Endometrium (tissue), 2 donors: ENCODE results near the gene HEY2.
A peak's percentile ranks its signal among the peaks of the same experiment; 100 is the strongest.
"Not testable (repeated sequence)": the region's sequence is repeated elsewhere in the genome, so short reads cannot be mapped to it uniquely, and the experiment has no call there.

Source experiments
- FAIRE-seq: peaks from 2 replicates; lab custom pipeline; 2012; peaks lifted over from hg19 to GRCh38; lab: Jason Lieb, UNC
- donor health status: control.
- donor health status: control.

Gene HEY2

DNA sequence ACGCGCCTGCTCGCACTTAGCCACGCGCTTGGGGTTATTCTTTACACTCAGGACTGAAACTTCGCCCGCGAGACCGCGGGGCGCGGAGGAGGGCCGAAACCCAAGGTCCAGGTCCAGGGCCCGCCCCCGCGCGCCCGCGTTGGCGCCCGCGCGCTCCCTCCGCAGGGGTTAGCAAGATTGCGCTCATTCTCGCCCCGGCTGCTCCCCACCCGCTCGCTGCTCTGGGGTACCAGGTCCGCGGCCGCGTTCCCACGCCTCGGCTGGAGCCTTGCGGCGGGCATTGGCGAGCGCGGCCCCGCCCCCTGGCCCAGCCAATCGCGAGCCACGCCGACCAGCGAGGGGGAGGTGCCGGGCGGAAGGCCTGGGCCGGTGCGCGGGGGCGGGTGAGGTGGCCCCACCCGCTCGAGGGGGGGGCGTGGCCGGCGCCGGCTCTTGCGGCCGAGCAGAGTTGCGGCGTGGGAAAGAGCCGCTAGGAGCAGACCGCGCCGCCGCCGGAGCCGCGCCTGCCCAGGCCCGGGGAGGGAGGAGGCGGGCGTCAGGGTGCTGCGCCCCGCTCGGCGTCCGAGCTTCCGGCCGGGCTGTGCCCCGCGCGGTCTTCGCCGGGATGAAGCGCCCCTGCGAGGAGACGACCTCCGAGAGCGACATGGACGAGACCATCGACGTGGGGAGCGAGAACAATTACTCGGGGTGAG is at the start of gene HEY2:
Gene HEY2 (plus strand): TSS at position 460 of the 692 bp plus-strand sequence. CDS start 145 bp downstream, at position 605.
- FAIRE-seq: no peak

DNA sequence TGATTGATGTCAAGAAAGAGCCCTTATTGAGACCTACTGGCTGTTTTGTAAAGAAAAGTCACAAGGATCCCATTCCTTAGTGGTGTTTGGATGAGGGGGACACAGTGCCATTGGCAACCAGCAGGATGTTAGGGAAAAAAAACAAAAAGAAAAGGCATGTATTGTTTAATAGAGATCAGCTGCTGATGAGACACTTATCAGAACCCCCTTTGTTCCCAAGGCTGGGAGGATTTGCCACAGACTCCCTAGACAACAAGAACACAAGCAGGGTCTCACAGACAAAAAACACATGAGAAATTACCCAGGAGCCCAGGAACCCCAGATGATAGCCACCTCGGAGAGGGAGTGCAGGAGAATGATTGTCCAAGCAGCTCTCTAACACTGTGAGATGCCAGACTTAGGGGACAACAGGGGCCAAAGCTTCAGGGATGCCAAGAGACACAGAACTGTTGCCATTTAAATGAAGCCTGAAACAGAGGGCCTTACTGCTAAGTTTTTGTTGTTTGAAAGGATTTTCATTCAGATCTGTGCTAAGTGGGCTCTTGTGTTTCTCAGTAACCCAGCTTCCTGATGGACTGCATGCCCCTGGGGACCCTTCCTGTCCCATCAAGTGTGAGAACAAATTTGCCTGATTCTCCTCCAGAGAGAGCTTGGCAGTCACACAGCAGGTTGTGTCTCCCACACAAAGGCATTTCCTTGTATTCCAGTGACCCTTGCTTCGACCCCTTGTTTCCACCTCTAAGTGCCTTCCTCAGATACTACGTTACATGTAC is 48.7 kb upstream of the HEY2 start:
- FAIRE-seq: no peak

DNA sequence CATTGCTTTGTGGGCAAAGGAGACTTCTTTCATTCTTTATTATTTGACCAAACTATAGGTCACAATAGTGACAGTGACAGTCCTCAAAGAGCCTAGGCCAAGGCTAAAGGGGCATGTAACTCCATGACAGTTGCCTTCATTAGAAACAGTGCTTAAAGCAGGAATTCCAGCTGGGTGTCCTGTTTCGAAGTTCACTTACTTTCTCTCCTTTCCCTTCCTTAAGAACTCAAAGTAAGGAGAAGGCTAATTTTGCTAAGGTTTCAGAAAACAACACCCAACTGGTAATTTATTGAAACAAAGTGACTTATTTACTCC is 48.1 kb upstream of the HEY2 start:
- FAIRE-seq: no peak

DNA sequence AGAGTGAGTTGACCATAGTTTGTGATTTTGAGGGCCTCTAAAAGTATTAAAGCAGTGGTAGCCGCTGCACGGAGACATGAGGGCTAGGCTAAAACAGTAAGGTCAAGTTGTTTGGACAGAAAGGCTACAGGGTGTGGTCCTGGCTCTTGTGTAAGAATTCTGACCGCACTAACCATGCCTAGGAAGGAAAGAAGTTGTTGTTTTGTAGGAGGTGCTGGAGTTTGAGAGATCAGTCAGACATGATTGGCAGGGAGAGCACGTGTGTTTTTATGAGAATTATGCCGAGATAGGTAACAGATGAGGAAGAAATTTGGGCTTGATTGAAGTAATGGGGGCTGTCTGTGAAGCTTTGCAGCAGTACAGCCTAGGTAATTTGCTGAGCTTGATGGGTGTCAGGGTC is 45.5 kb upstream of the HEY2 start:
- not testable (repeated sequence) for FAIRE-seq

DNA sequence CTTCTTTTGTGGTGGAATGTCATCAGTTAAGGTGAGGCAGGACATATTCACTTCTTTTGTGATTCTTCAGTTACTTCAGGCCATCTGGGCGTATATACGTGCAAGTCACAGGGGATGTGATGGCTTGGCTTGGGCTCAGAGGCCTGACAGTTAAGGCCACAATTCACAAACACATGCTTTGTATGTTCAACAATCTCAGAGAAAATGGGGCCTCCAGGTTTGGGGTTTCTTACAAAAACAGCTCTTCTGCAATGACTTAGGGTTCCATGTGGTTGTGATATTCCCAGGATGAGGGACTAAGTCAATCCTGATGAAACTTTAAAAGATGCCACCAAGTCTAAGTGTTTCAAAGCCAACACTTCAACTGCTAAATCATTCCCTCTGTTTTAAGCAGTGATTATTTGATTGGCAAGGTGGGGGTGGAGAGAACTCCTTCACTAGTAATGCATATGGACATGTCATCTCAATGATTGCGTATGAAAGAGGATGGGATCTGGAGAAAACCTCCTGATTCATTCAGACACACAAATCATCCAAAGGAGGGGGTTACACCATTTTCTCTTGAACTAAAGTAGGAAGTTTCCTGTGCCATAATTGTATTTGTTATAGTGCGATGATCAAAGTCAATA is 41.7 kb upstream of the HEY2 start:
- no peak for FAIRE-seq

DNA sequence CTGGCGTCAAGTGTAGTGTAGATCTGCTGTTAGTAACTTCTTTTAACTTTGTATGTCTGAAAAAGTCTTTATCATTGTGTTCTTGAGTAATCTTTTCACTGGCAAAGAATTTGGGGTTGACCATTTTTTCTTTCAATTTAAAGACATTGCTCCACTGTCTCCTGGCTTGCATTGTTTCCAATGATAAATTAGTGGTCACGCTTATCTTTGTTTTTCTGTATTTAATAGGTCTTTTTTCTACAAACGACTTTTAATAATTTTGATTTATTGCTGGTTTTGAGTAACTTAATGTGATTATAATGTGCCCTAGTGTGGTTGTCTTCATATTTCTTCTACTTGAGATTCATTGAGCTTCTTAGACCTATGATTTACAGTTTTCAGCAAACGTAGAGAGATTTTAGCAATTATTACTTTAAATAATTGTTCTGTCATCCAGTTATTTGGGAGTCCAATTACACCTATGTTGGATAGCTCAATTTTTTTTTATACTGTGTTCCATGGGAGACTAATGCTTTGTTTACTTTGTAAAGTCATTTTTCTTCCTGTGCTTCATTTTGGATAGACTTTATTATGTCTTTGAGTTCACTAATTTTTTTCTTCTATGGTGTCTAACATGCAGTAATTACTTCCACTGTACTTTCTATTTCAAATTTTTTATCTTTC is 38.3 kb upstream of the HEY2 start:
- FAIRE-seq: no peak

DNA sequence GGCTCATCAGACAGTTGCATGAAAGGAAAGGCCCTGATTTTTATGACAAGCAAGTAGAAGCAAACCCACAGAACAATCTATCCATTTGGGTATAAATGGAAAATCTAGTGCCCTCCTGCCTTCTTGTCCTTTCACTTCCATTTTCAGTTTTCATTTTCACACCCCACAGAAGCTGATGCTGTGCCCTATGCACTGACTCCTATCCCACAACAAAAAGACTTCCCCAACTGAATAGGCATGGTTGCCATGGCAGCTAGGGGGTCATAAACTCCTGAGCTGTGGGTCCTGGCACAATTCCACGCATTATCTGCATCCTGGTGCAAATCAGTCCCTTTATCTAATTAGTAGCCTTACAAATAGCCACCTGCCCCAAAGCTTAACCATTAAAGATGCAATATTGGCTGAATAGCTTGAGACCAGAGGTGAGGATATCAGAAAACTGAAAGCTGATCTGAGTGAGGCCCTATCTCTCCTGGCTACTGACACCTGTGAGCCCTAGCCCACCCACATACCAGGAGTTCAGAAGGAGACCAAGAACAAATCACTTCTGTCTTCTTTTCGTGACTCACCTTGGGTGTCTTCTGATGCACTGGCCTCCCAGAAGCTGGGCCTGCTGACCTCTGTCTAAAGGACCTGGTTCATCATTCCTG is 34.9 kb upstream of the HEY2 start:
- no peak for FAIRE-seq

DNA sequence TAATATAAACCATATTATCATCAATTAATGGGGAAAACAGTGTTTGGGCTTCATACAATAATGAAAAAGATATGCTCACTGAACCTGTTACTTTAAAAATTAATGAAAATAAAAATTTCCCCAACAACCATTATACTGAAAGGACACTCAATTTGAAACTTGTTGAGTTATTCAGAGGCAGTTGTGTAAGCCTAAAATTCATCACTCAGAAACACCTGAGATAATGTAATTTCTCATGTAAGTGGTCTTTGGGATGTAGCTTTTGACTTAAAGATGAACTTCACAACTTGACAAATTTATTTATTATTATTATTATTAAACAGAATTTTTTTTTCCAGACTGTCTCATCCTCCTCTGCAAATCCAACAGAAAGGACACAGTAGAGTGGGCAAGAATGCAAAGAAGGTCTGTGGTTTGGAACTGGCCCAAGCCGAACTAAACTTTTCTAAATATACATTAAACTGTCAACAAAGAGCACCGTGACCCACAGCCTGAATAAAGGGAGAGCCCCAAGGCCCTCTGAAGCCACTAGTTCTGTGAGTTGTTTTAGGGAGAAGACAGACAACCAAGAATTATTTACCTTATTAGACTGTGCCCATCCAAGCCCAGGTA is 32.2 kb upstream of the HEY2 start:
- peak; percentile 8 for FAIRE-seq

DNA sequence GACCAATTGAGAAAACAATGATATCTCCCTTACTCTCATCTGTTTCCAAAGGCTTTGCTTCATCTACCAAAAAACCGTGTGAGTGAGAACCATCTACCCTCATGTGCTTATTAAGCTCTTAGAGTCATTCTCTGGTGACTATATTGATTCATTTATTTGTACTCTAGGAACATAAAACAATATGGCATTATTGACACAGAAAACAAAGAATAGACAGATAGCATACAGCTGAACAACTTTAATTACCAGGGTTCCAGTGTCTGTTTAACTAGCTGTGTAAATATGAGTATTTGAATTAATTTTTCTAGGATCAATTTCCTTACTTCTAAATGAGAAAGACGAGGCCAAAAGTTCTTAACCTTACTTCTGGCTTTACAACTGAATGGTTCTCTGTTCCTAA is 31.3 kb upstream of the HEY2 start:
- FAIRE-seq: no peak

DNA sequence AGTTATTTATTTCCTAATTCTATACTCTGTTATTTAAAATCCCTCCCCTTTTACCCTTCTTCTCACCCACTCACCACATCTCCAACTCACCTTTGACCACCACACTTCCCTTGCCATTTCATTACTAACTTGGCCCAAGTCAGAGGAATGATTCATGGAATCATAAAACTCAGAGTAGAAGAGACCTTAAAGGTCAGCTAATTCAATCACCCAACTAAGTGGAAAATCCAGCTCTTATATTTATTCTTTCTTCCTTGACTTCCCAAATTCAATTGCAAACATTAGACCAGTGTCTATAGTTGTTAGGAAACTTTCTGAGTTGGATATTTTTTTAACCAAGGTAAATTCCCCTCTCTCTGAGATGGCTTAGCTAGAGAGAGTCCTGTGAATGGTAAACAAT is 26.5 kb upstream of the HEY2 start:
- no peak for FAIRE-seq

DNA sequence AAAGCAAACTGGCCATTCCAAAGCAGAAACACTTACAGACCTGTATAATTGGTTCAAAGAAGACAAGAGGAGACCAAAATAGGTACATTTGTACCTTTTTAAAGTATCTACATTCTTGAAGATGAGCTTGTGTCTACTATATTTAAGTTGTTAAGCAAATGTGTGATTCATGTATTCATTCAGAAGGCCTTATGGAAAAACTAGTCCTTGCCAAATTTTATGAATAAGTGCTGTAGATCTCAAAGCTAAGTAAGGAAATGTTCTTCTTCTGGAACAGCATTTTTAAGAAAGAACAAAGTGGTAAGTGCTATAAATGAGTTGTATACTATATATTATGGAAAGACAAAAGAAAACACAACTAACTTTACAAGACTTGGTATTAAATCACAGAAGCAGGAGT is 22.2 kb upstream of the HEY2 start:
- no peak for FAIRE-seq

DNA sequence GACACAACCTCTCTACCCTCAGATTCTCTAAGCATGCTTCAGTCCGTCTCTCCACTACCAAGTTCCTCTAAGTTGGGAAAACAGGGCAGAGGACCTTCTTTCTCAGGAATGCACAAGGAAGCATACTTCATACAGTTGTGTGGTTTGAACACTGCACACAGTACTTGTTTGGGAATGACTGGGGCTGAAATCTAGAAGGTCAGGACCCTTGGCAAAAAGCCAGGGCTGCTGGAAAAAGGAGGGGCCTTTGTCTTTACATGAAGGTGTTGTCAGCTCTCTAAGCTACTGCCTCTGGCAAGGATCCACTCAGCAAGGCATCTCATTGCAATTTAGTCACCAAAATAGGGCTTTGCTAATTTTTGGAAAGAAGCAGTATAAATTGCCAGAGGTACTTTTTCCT is 20.7 kb upstream of the HEY2 start:
- no peak for FAIRE-seq

DNA sequence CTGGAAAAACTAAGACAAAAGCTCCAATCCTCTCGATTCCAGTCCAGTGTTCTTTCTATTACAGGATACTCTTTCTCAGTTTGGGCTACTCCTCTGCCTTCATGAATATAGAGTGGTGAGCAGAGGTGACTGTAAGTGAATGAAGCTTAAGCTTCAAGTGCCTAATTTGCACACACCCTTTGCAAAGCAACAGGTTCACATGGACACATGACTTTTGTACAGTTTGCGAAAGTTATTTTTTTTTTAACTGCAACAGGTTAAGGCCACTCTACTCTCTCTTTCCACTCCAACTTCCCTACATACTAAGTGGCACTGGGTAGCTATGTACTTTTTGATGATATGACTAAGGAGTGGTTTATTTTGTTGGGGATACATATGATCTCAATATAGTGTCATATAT is 19.4 kb upstream of the HEY2 start:
- no peak for FAIRE-seq

DNA sequence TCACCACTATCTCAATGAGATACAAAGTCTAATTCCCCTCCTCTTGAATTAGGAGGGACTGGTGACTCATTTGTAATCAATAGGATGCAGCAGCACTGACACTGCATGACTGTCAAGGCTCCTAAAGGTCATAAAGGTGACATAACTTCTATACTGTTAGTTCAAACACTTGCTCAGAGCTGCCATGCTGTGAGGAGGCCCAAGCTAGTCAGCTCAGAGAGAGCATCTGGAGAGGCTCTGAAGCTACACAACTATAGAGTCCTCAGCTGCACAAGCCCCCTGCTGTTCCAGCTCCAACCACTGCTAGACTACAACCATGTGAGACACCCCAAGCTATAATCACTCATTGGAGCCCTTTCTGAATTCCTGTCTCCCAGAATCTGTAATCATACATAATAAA is 17.0 kb upstream of the HEY2 start:
- FAIRE-seq: no peak

DNA sequence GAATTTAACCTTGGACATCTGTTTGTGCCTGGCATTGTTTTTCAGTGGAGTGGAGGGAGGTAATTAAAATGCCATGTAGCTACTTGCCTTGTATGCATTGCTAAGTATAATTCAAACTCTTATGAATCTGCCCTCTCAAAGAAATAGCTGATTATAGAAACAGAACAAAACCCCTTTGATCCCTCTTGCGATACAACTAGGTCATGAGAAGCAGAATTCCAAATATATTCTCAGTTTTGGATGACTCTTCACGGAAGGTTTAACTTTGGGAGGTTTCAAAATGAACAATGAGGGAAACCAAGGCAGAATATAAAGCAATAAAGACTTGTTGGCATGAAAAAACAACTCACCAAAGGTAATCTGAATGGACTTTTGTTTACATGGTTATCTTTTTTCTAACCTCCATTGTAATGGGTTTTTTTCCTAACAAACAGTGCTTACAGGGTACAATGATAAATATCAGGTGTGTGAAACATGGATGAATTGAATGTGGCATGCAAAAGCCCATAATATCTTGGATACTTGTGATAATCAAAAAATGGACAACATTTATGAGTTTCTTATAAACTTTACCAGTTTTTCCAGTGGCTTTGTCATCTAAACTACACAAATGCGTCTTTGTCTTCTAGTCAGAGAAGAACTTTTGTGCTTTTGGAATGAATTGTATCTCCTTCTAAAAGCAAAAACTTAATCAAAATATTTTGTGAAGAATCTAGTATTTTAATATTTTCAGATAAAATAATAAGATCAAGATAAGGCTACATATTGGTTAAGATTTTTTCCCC is 15.7 kb upstream of the HEY2 start:
- FAIRE-seq: no peak

DNA sequence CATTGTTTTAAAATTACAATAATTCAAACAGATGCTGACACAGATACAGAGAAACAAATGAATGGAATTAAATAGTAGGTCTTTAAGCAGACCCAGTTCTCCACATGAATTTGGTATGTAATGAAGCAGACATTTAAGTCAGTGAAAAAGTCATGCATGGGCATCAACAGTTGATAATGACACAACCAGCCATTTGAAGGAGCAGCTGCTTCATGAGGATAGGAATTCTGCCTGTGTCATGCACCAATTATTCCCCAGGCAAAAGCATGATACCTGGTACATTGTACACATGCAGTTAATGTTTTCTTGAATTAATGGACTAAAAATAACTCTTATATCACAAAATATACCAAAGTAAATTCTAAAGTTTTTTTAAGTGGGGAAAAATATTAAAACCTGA is 11.2 kb upstream of the HEY2 start:
- no peak for FAIRE-seq

DNA sequence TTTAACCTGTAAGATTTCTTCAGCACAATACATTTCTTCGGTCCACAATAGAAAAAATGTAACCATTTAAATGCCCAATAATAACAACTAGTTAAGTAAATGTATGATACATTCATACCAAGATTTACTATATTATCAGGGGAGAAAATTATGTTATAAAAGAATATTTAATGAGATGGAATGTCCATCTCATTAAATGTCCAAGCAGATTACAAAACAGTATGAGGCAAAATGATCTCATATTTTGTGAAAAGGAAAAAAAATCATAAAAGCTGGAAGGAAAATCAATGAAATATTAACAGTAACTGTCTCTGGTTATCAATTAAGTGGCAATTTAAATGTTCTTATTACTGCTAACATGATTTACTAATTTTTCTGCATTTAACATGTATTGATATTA is 10.1 kb upstream of the HEY2 start:
- FAIRE-seq: no peak

DNA sequence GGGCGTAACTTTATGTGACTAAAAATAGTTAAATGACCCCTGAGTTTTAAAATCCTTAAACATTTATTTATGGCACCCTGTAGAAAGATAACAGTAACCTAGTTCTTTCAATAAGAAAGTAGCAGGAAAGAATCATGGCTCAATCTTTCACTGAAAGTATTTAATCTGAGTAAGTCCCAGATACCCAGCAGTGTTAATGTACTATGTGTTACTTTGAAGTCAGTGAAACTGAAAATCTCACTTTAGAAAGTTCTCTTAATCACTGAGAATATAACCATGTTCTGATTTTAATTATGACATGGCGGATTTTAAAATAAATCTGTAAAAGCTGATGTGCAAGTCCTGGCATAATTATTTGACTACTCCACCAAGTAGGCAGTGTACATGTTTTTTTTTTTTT is 8.1 kb upstream of the HEY2 start:
- FAIRE-seq: no peak

DNA sequence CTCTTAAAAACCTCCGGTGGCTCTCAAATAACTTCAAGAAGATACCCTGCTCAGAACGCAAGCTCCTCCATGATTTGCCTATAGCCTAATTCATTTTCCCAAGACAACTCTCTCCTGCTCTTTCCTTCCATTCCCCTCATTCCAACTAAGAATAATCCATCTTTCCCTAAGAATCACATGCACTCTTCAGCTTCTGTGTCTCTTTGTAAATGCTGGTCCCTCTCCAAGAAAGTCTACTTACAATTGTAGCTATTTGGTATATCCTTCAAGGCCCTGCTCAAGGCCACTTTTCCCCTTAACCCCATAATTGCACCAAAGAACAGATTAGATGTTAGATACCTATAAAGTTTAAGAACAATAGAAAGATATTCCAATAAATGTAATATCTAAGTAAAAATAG is 7.4 kb upstream of the HEY2 start:
- FAIRE-seq: no peak

DNA sequence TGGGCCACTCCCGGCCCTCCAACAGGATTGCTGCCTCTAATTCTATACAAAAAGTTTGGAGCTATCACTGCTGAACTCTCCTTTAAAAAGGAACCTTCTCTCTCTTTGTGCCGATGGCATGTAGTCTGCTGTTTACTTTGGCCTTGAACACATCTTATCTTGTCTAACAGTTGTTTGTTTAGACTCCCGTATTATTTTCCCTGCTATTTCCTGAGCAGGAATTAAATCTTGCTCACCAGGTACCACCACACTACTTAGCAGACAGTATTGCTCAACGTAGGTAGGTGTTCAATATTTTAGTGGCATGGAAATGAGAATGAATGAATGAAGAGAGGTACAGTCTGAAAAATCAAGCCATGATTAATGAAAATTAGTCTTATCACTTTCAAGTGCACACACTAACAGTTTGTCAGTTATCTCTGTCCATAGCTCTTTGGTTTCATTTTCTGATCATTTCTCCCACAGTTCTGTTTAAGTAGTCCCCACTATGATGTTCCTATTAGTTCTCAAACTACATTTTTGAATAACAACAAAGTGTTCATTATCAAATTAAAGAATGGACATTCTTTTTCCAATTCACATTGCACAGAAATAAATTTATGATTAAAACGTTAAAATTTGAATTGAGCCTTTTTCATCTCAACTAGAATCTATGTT is 6.8 kb upstream of the HEY2 start:
- no peak for FAIRE-seq

DNA sequence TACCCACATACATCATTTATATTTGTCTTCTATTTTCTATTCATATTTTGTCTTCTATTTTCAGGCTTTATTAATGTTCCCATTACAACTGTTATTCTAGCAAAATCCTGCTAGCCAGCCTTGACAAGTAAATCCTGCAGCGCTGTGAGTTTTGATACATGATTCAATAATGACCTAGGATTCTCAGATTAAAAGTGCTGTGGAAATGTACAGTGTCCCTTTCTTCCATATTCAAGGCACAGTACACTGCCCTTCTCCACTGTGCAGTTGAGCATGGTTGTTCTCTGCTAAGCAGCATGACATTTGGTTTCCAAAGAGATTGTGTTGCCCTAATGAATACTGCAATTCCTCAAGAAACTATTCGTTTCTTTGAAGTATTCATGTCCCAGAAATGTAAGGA is 5.8 kb upstream of the HEY2 start:
- FAIRE-seq: no peak
